Measurements from ENCODE around the gene ENTREP1. TPM values are rescaled to one million over a fixed set of nuclear protein-coding genes. Genes with fewer than 3 reads are reported as not detected.

Gene ENTREP1
- total and polyA plus RNA-seq, 2 of the 4 experiments (the other 2 are of a cell fraction), result not detected

- TF ChIP-seq CEBPB (IDR thresholded peaks at IDR 0.05; ENCODE audit: low read depth, low read length), result no peak
- TF ChIP-seq, protein P1, sequence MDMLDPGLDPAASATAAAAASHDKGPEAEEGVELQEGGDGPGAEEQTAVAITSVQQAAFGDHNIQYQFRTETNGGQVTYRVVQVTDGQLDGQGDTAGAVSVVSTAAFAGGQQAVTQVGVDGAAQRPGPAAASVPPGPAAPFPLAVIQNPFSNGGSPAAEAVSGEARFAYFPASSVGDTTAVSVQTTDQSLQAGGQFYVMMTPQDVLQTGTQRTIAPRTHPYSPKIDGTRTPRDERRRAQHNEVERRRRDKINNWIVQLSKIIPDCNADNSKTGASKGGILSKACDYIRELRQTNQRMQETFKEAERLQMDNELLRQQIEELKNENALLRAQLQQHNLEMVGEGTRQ (IDR thresholded peaks at IDR 0.05; ENCODE audit: low read depth, low read length), result no peak
- Histone ChIP-seq H3K18ac (ENCODE audit: low read depth, low read length) (no peak overlapping the region), H4K5ac (ENCODE audit: low read depth, low read length) (no peak overlapping the region), H3K4me3 (ENCODE audit: insufficient read depth, low read depth, low read length) (no peak overlapping the region), H3K56ac (ENCODE audit: extremely low read depth, insufficient read depth, low read length) (no peak overlapping the region), H3K4ac (ENCODE audit: low read depth, low read length) (no peak overlapping the region), H3K27ac (ENCODE audit: insufficient read depth, low read length) (no peak overlapping the region), H4K8ac (ENCODE audit: low read depth in 2 of 2, low read length in 2 of 2) (no peak overlapping the region), H3K79me1 (ENCODE audit: low read depth in 1 of 2, low read length in 2 of 2) (no peaks in the 10 kb centered on the region), H2BK120ac (ENCODE audit: low read depth, low read length) (no peak overlapping the region), H2BK15ac (ENCODE audit: low read depth, low read length) (no peak overlapping the region), H3K9ac (ENCODE audit: low read depth, low read length) (no peak overlapping the region), H2AFZ (replicated peaks; ENCODE audit: low read length, poor library complexity) (no peak overlapping the region), H3K36me3 (ENCODE audit: control insufficient read depth, insufficient read depth, low read length) (no peaks in the 10 kb centered on the region), H2BK5ac (ENCODE audit: low read depth, low read length, poor library complexity, severe bottlenecking) (no peak overlapping the region), H2BK20ac (ENCODE audit: low read depth, low read length) (no peak overlapping the region), H4K20me1 (ENCODE audit: insufficient read depth, low read length) (no peaks in the 10 kb centered on the region), H3K4me1 (ENCODE audit: control insufficient read depth, insufficient read depth, low read length) (no peaks in the 10 kb centered on the region), H3K9me1 (ENCODE audit: insufficient read depth, low read length) (no peaks in the 10 kb centered on the region), H3K9me3 (ENCODE audit: control insufficient read depth, insufficient read depth, low read length) (no peaks in the 10 kb centered on the region), H3K4me2 (ENCODE audit: low read depth, low read length) (no peak overlapping the region), H2AK9ac (replicated peaks; ENCODE audit: low read depth, low read length, poor library complexity) (no peak overlapping the region), H3K14ac (replicated peaks; ENCODE audit: low read depth, low read length) (no peak overlapping the region), H3K23ac (ENCODE audit: low read depth, low read length) (no peak overlapping the region), H3K27me3 (ENCODE audit: control insufficient read depth, insufficient read depth, low read length) (peaks cover 5% of the 10 kb centered on the region; the same call in 1 of the 2 replicates), H4K91ac (ENCODE audit: insufficient read depth, low read depth, low read length) (no peak overlapping the region), H2AK5ac (ENCODE audit: low read depth, low read length) (no peak overlapping the region)
- dilution Hi-C loops (cut with HindIII; ENCODE audit: low sequenced_read_pairs, unreplicated experiment) (no loop called here), intact Hi-C loops (cut with micrococcal nuclease) (no loop called here), in situ Hi-C loops (cut with MboI; ENCODE audit: low sequenced_read_pairs) (no loop called here)
- DNase-seq, result no peak
- no CpG with 5 or more reads among the region's 1 CpG for WGBS, 2 experiments (ENCODE audit: extremely low coverage in 2 of 2, insufficient read length in 1 of 2)
- ATAC-seq (ENCODE audit: low read depth), result no peak
- ChIA-PET CTCF (no interaction called here), POLR2A (ENCODE audit: unreplicated experiment) (no interaction called here)
- BruUV-seq (replicated peaks), result no TSS peak
Observed at GRCh38 chr9:69347607-69348006, 22.6 kb downstream of the ENTREP1 start.

All from IMR-90 (cell line).